NB4 (cell line): ENCODE measurements around the gene MBOAT2.

Experiments
- CTCF ChIP-seq: IDR thresholded peaks from one replicate; pipeline ENCODE4 v1.5.1; 2012; ENCODE audit warnings: low read depth, low read length
- MAX ChIP-seq: IDR thresholded peaks from 2 replicates; pipeline ENCODE4 v1.6.1; 2011; ENCODE audit warnings: low read depth, low read length

- TF ChIP-seq MAX (no peak), CTCF (no peak)
Measured at GRCh38 chr2:9030190-9030589, 26.7 kb upstream of the MBOAT2 start.
